Ishikawa (cell line): ENCODE results near the gene MAPK9.

Experiments
- CEBPB ChIP-seq: IDR thresholded peaks from 2 replicates; pipeline ENCODE4 v1.6.1; 2012
- CREB1 ChIP-seq: IDR thresholded peaks from 2 replicates; pipeline ENCODE4 v1.6.1; 2012; ENCODE audit warnings: low read depth
- EGR1 ChIP-seq: IDR thresholded peaks from 2 replicates; pipeline ENCODE4 v1.6.1; 2012
- EP300 ChIP-seq: IDR thresholded peaks from 2 replicates; pipeline ENCODE4 v1.6.1; 2012; ENCODE audit warnings: borderline replicate concordance
- FOXM1 ChIP-seq: IDR thresholded peaks from 2 replicates; pipeline ENCODE4 v1.6.1; 2012; ENCODE audit warnings: low read depth, borderline replicate concordance
- NFIC ChIP-seq: IDR thresholded peaks from 2 replicates; pipeline ENCODE4 v1.6.1; 2012
- RAD21 ChIP-seq: IDR thresholded peaks from 2 replicates; pipeline ENCODE4 v1.6.1; 2012; ENCODE audit warnings: low read depth
- TAF1 ChIP-seq: IDR thresholded peaks from 2 replicates; pipeline ENCODE4 v1.6.1; 2012; ENCODE audit warnings: low read depth, mild to moderate bottlenecking
- TCF12 ChIP-seq: IDR thresholded peaks from 2 replicates; pipeline ENCODE4 v1.6.1; 2012; ENCODE audit warnings: low read depth
- TEAD4 ChIP-seq: IDR thresholded peaks from 2 replicates; pipeline ENCODE4 v1.6.1; 2012
- YY1 ChIP-seq: IDR thresholded peaks from 2 replicates; pipeline ENCODE4 v1.6.1; 2012; ENCODE audit warnings: low read depth
- ZBTB7A ChIP-seq: IDR thresholded peaks from 2 replicates; pipeline ENCODE4 v1.6.1; 2012; ENCODE audit warnings: low read depth
- TF ChIP-seq, protein P1 (sequence below): IDR thresholded peaks from 2 replicates; pipeline ENCODE4 v1.6.1; 2012
- TF ChIP-seq, protein P2 (sequence below): IDR thresholded peaks from 2 replicates; pipeline ENCODE4 v1.6.1; 2012
- TF ChIP-seq, protein P3 (sequence below): IDR thresholded peaks from 2 replicates; pipeline ENCODE4 v1.6.1; 2012; ENCODE audit warnings: low read depth, mild to moderate bottlenecking

The MAPK9 gene

DNA sequence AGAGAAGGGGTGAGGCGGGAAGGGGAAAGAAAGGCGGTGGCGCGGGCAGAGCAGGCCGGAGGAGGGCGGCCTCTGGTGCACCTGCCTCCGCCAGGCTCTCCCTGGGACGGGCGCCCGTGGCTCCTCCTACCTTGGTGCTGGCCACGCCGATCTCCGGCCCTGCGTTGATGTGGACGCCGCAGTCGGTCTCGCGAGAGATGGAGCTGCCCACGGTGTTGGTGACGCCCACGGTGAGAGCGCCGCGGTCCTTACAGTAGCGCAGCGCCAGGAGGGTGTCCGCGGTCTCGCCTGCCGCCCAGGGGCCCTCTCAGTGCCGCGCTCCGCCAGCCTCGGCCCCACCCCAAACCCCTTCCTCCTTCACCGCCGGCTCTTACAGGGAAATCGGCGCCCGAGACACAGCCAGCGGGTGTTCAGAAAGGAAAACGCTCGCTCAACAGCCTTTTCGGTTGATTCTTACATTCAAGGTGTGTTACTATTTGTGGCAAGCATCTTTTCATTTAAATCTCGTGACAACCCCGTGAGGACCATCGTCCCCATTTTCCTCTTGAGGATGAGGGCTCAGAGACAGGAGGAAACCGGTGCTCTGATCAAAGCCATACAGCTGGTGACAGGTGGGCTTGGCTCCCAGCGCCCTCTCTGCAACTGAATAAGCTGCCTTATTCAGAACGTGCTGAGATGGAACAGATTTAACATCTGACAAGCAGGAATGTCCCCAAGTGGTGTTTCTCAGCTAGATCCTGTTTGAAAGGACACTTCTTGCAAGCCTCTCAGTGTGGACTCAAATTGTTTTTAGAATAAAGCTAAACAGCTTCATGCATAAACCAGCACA is 22.0 kb upstream of the MAPK9 start:
- no peak for TF ChIP-seq NFIC
- TF ChIP-seq, protein P1, sequence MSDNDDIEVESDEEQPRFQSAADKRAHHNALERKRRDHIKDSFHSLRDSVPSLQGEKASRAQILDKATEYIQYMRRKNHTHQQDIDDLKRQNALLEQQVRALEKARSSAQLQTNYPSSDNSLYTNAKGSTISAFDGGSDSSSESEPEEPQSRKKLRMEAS: peak; percentile 60; the same call in 1 of the 2 replicates
- TF ChIP-seq TEAD4: no peak
- no peak for TF ChIP-seq CREB1
- TF ChIP-seq, protein P2, sequence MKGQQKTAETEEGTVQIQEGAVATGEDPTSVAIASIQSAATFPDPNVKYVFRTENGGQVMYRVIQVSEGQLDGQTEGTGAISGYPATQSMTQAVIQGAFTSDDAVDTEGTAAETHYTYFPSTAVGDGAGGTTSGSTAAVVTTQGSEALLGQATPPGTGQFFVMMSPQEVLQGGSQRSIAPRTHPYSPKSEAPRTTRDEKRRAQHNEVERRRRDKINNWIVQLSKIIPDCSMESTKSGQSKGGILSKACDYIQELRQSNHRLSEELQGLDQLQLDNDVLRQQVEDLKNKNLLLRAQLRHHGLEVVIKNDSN: no peak
- TF ChIP-seq, protein P3, sequence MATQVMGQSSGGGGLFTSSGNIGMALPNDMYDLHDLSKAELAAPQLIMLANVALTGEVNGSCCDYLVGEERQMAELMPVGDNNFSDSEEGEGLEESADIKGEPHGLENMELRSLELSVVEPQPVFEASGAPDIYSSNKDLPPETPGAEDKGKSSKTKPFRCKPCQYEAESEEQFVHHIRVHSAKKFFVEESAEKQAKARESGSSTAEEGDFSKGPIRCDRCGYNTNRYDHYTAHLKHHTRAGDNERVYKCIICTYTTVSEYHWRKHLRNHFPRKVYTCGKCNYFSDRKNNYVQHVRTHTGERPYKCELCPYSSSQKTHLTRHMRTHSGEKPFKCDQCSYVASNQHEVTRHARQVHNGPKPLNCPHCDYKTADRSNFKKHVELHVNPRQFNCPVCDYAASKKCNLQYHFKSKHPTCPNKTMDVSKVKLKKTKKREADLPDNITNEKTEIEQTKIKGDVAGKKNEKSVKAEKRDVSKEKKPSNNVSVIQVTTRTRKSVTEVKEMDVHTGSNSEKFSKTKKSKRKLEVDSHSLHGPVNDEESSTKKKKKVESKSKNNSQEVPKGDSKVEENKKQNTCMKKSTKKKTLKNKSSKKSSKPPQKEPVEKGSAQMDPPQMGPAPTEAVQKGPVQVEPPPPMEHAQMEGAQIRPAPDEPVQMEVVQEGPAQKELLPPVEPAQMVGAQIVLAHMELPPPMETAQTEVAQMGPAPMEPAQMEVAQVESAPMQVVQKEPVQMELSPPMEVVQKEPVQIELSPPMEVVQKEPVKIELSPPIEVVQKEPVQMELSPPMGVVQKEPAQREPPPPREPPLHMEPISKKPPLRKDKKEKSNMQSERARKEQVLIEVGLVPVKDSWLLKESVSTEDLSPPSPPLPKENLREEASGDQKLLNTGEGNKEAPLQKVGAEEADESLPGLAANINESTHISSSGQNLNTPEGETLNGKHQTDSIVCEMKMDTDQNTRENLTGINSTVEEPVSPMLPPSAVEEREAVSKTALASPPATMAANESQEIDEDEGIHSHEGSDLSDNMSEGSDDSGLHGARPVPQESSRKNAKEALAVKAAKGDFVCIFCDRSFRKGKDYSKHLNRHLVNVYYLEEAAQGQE: no peak
- no peak for TF ChIP-seq EP300
- peak; percentile 30; the same call in 1 of the 2 replicates for TF ChIP-seq TAF1
- TF ChIP-seq EGR1: peak; percentile 63; the same call in 1 of the 2 replicates

DNA sequence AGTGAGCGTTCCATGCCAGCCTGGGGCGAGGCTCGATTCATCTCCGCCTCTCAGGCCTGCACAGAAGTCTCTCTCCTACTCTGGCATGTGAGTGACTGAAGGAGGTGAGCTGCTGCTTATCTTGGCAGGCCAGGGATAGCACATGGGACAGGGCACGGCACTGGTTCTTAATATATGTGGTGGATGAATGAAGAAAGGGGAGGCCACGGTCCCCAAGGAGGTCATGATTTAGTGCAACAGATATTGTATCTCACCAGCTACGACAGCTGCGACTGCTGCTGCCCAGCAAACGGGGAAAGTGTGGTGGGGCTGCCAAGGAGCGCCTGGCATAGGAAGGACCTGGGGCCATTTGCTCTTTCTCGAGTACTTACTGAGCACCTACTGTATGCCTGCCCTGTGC is 19.3 kb upstream of the MAPK9 start:
- TF ChIP-seq EP300: no peak
- TF ChIP-seq, protein P3: no peak
- no peak for TF ChIP-seq TCF12
- TF ChIP-seq RAD21: no peak
- TF ChIP-seq NFIC: no peak
- TF ChIP-seq, protein P1: no peak
- TF ChIP-seq EGR1: no peak
- TF ChIP-seq CEBPB: no peak
- TF ChIP-seq, protein P2: no peak
- no peak for TF ChIP-seq CREB1
- no peak for TF ChIP-seq FOXM1
- no peak for TF ChIP-seq TEAD4
- TF ChIP-seq YY1: no peak

DNA sequence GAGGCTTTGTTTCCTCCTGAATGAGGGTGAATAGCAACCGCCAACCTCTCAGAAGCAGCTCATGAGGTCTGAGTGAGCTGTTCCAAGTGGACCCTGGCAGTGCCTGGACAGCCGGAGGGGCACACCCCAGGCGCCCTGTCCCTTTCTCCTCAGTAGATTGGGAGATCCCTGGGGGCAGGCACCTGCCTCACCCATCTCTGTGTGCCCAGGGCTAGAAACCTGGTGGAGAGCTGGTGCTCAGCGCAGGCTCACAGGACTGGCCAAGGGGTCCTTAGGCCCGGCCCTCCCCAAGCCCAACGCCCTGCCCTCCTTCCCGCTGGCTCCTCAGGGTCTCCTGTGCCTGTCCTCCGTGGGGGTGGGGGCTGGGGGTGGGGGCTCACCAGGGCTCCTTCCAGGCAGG is 14.9 kb upstream of the MAPK9 start:
- TF ChIP-seq CEBPB: no peak
- no peak for TF ChIP-seq ZBTB7A
- TF ChIP-seq TAF1: no peak
- TF ChIP-seq YY1: no peak
- no peak for TF ChIP-seq TEAD4
- TF ChIP-seq TCF12: no peak
- TF ChIP-seq, protein P1: no peak
- TF ChIP-seq CREB1: no peak
- no peak for TF ChIP-seq EGR1
- no peak for TF ChIP-seq EP300
- TF ChIP-seq, protein P3: no peak
- TF ChIP-seq NFIC: no peak
- TF ChIP-seq, protein P2: no peak
- no peak for TF ChIP-seq RAD21
- TF ChIP-seq FOXM1: no peak

DNA sequence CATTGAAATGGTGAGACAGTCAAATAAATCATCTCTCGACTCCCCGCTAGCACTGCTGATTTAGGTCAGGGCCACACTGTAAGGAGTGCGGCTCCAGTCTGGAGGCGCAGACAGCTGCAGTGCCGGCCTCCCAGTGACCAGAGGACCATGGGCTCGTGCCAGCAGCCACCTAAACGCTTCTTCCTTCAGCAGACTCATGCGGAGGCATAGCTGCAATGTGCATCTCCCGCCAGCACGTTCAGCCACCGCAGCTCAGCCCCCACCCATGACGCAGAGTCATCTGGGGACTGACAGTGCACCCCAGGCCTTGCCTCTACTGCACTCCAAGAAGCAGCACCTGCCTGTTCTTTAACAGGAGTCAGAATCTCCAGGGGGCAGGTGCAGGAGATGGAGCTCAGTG is 13.6 kb upstream of the MAPK9 start:
- TF ChIP-seq EGR1 (no peak), FOXM1 (no peak), TAF1 (no peak), CEBPB (no peak), ZBTB7A (no peak), EP300 (no peak), TEAD4 (no peak), TCF12 (no peak), YY1 (no peak), RAD21 (no peak), NFIC (no peak)
- TF ChIP-seq, protein P3: no peak
- TF ChIP-seq, protein P1: no peak
- TF ChIP-seq, protein P2: no peak
